Measurements from ENCODE around the gene RNU1-4. TPM values are rescaled to one million over a fixed set of nuclear protein-coding genes. Genes with fewer than 3 reads are reported as not detected.
"Not testable (repeated sequence)": the region's sequence is repeated elsewhere in the genome, so short reads cannot be mapped to it uniquely, and the experiment has no call there.

The RNU1-4 gene
- total RNA-seq, 1 experiment from 2014 or later: under 0.01 TPM

DNA sequence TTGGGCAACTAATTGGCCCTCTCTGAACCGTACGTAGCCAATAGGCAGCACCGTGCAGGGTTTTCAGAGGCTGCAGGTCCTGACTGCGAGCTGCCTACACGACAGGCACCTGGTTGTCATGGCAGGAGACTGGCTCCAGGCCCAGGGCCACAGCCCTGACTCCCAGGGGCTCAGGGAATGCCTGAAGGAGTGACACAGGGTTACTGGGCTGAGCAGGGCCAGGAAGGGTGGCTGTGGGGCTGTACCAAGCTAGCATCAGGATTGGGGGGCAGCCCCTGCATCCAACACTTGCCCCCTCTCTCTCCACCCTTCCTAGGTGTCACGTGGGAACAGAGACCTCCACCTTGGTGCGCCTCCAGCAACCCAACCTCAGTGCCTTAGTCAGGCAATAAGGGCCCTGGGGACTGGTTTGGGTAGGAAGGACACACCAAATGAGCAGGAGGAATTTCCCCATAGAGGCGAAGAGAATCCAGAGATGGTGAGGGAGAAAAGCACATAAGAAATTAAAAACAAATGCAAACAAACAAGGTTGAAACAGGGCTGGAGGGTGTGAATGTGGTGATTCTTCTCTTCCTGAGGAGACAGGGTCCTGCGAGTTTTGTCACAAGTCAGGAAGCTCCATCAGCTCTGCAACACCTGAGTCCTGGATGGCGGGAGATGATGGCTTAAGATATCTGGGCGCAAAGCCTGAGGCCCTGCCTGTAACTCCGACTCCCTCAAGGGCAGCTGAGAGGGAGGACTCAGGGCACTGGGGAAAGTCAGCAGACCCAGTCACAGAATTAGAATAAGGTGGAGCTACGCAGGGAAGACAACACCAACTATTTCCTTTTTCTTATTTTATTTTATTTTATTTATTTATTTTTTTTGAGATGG, 19.7 kb upstream of the RNU1-4 start:
- Histone ChIP-seq H3K79me2 (ENCODE audit: low read length) (no peaks in the 10 kb centered on the region), H3K9me3 (ENCODE audit: low read length) (no peaks in the 10 kb centered on the region), H3K9ac (ENCODE audit: low read length) (no peak overlapping the region), H3K36me3 (ENCODE audit: insufficient read depth, low read length) (no peaks in the 10 kb centered on the region), H3K4me3 (ENCODE audit: low read length) (no peak overlapping the region), H3K9me2 (replicated peaks; ENCODE audit: insufficient read depth, low read length) (no peaks in the 10 kb centered on the region), H3K27me3 (ENCODE audit: low read length) (no peaks in the 10 kb centered on the region), H4K20me1 (ENCODE audit: insufficient read depth, low read depth, low read length) (no peaks in the 10 kb centered on the region), H2AFZ (ENCODE audit: low read length) (no peak overlapping the region), H3K4me1 (ENCODE audit: low read length) (peaks cover 17% of the 10 kb centered on the region), H3K4me2 (ENCODE audit: low read depth, low read length, poor library complexity, severe bottlenecking) (no peak overlapping the region), H3K27ac (ENCODE audit: low read length) (no peak overlapping the region)
- DNase-seq: peak; percentile 42

DNA sequence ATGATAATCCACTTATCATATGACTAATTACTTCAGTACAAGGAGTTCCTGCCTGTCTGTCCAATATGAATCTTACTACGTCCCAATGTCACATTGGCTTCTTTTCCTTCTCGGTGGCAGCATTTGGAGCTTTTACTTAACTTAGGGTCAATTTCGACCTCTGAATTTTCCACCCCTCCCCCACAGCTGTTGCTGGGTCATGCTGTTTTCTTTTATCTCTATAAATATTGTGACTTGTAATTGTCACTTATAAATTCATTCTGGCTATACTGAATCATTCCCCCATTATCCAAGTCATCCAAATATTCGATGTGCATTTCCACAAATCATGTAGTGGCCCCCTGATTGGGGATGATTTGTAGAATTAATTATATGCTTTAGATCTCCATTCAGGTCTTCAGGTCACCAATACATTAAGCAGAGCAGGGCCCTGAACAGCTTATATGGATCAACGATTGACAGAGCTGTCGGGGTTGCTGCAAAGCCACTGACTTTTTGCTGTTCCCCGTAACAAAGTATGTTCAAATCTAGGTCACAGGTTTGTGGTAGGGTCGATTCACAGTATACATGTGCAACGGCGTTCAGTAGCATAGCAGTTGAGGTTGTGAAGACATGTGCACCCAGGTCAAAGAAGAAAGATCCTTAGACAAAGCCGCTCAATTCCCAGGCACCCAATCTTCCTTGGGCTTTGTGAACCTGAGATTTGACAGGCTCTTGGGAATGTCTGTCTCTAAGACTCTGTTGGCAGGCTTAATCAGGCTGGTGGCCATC, 18.3 kb upstream of the RNU1-4 start:
- H3K9me3 ChIP-seq (ENCODE audit: low read length): no peaks in the 10 kb centered on the region
- no peak overlapping the region for H3K4me2 ChIP-seq (ENCODE audit: low read depth, low read length, poor library complexity, severe bottlenecking)
- H3K79me2 ChIP-seq (ENCODE audit: low read length): no peaks in the 10 kb centered on the region
- no peaks in the 10 kb centered on the region for H4K20me1 ChIP-seq (ENCODE audit: insufficient read depth, low read depth, low read length)
- no peak overlapping the region for H2AFZ ChIP-seq (ENCODE audit: low read length)
- no peaks in the 10 kb centered on the region for H3K36me3 ChIP-seq (ENCODE audit: insufficient read depth, low read length)
- no peaks in the 10 kb centered on the region for H3K27me3 ChIP-seq (ENCODE audit: low read length)
- H3K9ac ChIP-seq (ENCODE audit: low read length): no peak overlapping the region
- H3K4me1 ChIP-seq (ENCODE audit: low read length): peaks cover 17% of the 10 kb centered on the region
- peak; percentile 45 for DNase-seq
- no peak overlapping the region for H3K4me3 ChIP-seq (ENCODE audit: low read length)
- no peak overlapping the region for H3K27ac ChIP-seq (ENCODE audit: low read length)
- no peaks in the 10 kb centered on the region for H3K9me2 ChIP-seq (replicated peaks; ENCODE audit: insufficient read depth, low read length)

DNA sequence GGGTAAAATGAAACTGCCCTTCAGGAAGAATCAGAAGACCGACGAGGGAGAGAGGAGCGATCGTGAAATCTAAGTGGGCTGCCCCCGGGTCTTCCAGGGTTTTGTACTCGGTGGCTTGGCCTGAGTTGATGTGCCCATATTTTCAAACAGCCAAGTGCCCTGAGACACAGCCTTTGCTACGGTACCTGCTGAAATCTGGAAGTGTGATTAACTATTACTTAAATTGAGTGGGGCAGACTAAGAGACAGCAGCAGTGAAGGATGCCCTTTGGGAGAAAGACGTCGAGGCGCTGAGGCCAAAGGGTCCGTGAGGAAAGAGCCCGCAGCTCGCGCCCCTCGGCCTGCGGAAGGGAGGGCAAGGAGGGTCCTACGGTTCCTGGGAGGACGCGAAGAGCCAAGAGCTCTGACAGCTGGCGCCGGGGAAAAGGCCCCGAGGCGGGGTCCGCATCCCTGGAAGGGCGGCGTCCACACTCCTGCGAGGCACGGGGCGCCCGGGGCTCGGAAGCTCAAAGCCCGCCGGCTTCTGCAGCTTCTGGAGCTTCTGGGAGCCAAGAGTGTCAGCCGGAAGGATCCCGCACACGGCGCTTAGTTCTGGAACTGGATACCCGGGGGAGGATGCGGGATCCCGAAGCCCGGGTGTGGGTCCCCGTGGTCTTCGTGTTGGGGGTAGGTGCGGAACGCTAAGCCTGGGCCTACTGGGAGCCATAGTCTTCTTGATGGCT, 15.4 kb upstream of the RNU1-4 start:
- Histone ChIP-seq H3K9me2 (replicated peaks; ENCODE audit: insufficient read depth, low read length) (no peaks in the 10 kb centered on the region), H2AFZ (ENCODE audit: low read length) (no peak overlapping the region), H3K27me3 (ENCODE audit: low read length) (no peaks in the 10 kb centered on the region), H4K20me1 (ENCODE audit: insufficient read depth, low read depth, low read length) (no peaks in the 10 kb centered on the region), H3K27ac (ENCODE audit: low read length) (no peak overlapping the region), H3K9ac (ENCODE audit: low read length) (no peak overlapping the region), H3K4me2 (ENCODE audit: low read depth, low read length, poor library complexity, severe bottlenecking) (no peak overlapping the region), H3K4me1 (ENCODE audit: low read length) (peaks cover 28% of the 10 kb centered on the region), H3K79me2 (ENCODE audit: low read length) (no peaks in the 10 kb centered on the region), H3K36me3 (ENCODE audit: insufficient read depth, low read length) (no peaks in the 10 kb centered on the region), H3K4me3 (ENCODE audit: low read length) (no peak overlapping the region), H3K9me3 (ENCODE audit: low read length) (no peaks in the 10 kb centered on the region)
- peak; percentile 39 for DNase-seq

DNA sequence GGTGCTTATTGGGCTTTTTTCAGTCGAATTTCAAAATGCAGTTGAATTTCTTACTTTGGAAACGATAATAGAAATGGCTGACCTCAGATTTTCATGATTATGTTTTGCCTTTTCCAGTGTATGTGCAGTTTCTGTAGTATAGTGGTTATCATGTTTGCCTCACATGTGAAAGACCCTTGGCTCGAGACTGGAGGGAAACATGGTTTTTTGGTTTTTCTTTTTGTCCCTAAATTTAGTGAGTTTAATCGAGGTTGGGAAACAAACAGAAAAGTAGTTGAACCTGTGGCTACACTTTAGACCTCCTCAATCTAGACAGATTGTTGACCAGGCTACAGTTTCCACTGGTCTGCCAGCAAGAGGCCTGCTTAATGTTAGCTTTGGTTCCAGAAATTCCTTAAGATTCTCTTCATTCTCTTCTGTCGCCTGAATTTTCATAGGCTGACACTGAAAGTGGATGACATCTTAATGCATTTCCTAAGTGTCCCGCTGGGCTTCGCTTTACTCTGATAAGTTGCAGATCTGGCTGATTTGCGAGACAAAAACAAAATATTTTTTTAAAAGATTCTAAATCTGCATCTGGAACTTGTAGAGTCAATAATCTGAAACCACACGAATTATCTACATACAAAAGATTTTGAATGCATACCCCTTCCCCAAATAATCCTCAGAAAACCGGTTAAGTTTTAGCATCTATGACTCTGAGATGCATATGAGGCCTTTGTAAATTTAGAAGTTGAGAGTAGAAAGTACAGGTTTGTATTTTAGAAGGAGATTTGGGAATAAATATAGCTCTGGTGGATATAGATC, 14.7 kb upstream of the RNU1-4 start:
- DNase-seq: peak; percentile 51
- not testable (repeated sequence) for H3K9me3 ChIP-seq (ENCODE audit: low read length); H3K27ac ChIP-seq (ENCODE audit: low read length); H3K79me2 ChIP-seq (ENCODE audit: low read length); H3K36me3 ChIP-seq (ENCODE audit: insufficient read depth, low read length); H3K27me3 ChIP-seq (ENCODE audit: low read length); H2AFZ ChIP-seq (ENCODE audit: low read length); H3K4me3 ChIP-seq (ENCODE audit: low read length); H3K9ac ChIP-seq (ENCODE audit: low read length); H3K4me2 ChIP-seq (ENCODE audit: low read depth, low read length, poor library complexity, severe bottlenecking); H4K20me1 ChIP-seq (ENCODE audit: insufficient read depth, low read depth, low read length); H3K9me2 ChIP-seq (replicated peaks; ENCODE audit: insufficient read depth, low read length)
- peaks cover 28% of the 10 kb centered on the region for H3K4me1 ChIP-seq (ENCODE audit: low read length)

DNA sequence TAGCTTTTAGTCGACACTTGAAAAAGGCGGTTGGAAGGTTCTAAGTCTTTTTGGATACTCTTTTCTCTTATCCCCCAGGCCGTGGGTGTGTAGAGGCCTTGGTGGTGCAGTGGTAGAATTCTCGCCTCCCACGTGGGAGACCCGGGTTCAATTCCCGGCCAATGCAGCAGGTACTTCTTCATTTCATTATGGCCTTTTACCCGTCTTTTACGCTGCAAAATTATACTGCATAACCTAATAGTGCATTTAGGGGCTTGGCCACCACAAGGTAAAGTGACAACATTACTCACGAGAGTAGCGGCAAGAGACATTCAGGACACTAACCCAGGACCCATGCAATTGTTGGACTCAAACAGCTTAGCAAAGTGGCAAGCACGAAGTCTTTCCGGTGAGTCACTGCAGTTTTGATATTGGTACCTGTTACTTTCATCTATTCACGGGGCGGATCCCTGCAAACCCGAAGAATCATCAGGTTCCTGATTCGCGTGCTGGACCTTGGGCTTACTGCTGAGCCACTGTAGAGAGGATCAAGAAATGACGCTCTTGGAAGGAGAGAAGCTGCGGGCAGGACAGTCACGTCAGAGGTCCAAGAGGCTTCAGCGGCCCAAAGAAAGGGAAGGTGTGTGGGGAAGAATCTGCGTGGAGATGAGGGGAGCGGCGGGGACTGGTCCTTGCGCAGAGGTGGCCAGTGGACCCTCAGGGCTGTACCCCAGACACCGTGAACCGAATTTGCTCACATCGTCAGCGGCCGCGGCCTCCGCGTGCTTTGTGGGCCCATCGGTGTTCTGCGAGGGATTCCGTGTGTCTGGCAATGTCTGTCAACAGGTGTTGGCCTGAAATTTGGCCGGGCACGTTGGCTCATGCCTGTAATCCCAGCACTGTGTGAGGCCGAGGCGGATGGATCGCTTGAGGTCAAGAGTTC, 12.9 kb upstream of the RNU1-4 start:
- H3K9me2 ChIP-seq (replicated peaks; ENCODE audit: insufficient read depth, low read length): no peaks in the 10 kb centered on the region
- peak; percentile 93 for DNase-seq
- no peaks in the 10 kb centered on the region for H3K9me3 ChIP-seq (ENCODE audit: low read length)
- H3K27me3 ChIP-seq (ENCODE audit: low read length): no peaks in the 10 kb centered on the region
- H2AFZ ChIP-seq (ENCODE audit: low read length): no peak overlapping the region
- H3K27ac ChIP-seq (ENCODE audit: low read length): no peak overlapping the region
- H4K20me1 ChIP-seq (ENCODE audit: insufficient read depth, low read depth, low read length): no peaks in the 10 kb centered on the region
- peaks cover 32% of the 10 kb centered on the region for H3K4me1 ChIP-seq (ENCODE audit: low read length)
- no peak overlapping the region for H3K9ac ChIP-seq (ENCODE audit: low read length)
- H3K79me2 ChIP-seq (ENCODE audit: low read length): no peaks in the 10 kb centered on the region
- H3K4me3 ChIP-seq (ENCODE audit: low read length): no peak overlapping the region
- no peaks in the 10 kb centered on the region for H3K36me3 ChIP-seq (ENCODE audit: insufficient read depth, low read length)
- H3K4me2 ChIP-seq (ENCODE audit: low read depth, low read length, poor library complexity, severe bottlenecking): peak overlapping the region; percentile 38

DNA sequence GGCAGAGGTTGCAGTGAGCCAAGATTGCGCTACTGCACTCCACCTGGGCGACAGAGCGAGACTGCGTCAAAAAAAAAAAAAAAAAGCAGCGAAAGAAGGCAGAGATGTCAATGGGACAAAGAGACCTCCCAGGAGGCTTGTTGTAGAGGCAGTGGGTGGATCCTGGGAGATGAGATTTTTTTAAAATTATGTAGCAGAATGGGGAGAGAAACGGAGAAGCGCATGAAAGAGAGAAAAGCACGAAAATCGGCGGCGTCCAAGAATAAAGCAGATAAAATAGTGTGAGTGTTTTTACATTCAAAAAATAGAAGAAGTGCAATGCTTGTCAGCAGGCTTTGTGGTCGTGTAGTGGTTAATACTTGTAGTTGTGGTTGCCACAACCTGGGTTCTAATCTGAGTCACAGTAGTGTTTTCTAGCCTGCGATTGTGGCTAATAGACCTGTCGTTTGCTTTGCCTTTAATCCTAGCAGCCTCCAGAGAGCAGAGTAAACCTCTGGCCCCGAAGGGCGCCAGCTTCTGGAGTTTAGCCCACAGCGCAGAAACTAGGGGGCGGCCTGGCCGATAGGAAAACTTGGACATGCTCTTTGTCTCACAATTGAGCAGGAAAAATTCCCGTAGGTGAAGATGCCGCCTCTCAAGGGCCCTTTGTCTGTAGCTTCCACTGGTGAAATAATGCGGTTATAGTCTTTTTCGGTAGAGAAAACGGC, 11.9 kb upstream of the RNU1-4 start:
- H3K27ac ChIP-seq (ENCODE audit: low read length); H3K9me2 ChIP-seq (replicated peaks; ENCODE audit: insufficient read depth, low read length); H3K79me2 ChIP-seq (ENCODE audit: low read length); H3K9me3 ChIP-seq (ENCODE audit: low read length); H4K20me1 ChIP-seq (ENCODE audit: insufficient read depth, low read depth, low read length); H3K36me3 ChIP-seq (ENCODE audit: insufficient read depth, low read length); H3K27me3 ChIP-seq (ENCODE audit: low read length); H2AFZ ChIP-seq (ENCODE audit: low read length): not testable (repeated sequence)
- DNase-seq: peak; percentile 70
- Histone ChIP-seq H3K4me3 (ENCODE audit: low read length) (peak overlapping the region; percentile 25), H3K9ac (ENCODE audit: low read length) (peak overlapping the region; percentile 5), H3K4me1 (ENCODE audit: low read length) (peaks cover 31% of the 10 kb centered on the region), H3K4me2 (ENCODE audit: low read depth, low read length, poor library complexity, severe bottlenecking) (peak overlapping the region; percentile 38)

Measured in Karpas-422 (cell line).